ENCODE data around the gene IMMP2L.

- TF ChIP-seq CTCF (conservative IDR thresholded peaks at IDR 0.05) (no peak), ZFX (IDR thresholded peaks at IDR 0.05) (no peak)
Observed at GRCh38 chr7:111476586-111477293, 85.6 kb downstream of the IMMP2L start.

Measured in C4-2B (cell line).